CD4-positive, alpha-beta T cell treated with Interferon gamma for 1 hour (primary cell): Measurements from ENCODE around the gene CASTOR1.
"Not testable (repeated sequence)": the region's sequence is repeated elsewhere in the genome, so short reads cannot be mapped to it uniquely, and the experiment has no call there.

Source experiments
- DNase-seq: peaks from one replicate; pipeline ENCODE4 v3.0.0-alpha.2; 2020

The CASTOR1 gene

GRCh38 chr22:30289141-30289979, at the start of gene CASTOR1:
TSS of gene CASTOR1 (minus strand) at chr22:30289505. CDS start at chr22:30289497, 8 bp downstream.
- DNase-seq: peak; percentile 87

- DNase-seq: no peak
Observed at GRCh38 chr22:30338802-30339201, 49.5 kb upstream of the CASTOR1 start.

GRCh38 chr22:30338341-30338740, 49.0 kb upstream of the CASTOR1 start:
- not testable (repeated sequence) for DNase-seq

- no peak for DNase-seq
Observed at GRCh38 chr22:30337461-30337778, 48.1 kb upstream of the CASTOR1 start.

GRCh38 chr22:30336752-30337460, 47.6 kb upstream of the CASTOR1 start:
- DNase-seq: no peak

- no peak for DNase-seq
Observed at GRCh38 chr22:30335236-30335635, 45.9 kb upstream of the CASTOR1 start.

GRCh38 chr22:30334646-30335045, 45.3 kb upstream of the CASTOR1 start:
- no peak for DNase-seq

GRCh38 chr22:30333707-30334087, 44.4 kb upstream of the CASTOR1 start:
- DNase-seq: no peak

- DNase-seq: no peak
Observed at GRCh38 chr22:30332994-30333706, 43.8 kb upstream of the CASTOR1 start.

GRCh38 chr22:30332551-30332950, 43.2 kb upstream of the CASTOR1 start:
- DNase-seq: no peak

GRCh38 chr22:30328466-30329049, 39.3 kb upstream of the CASTOR1 start:
- no peak for DNase-seq

GRCh38 chr22:30327864-30328345, 38.6 kb upstream of the CASTOR1 start:
- DNase-seq: no peak

- DNase-seq: peak; percentile 96
Observed at GRCh38 chr22:30326706-30327362, 37.5 kb upstream of the CASTOR1 start, which contains the start of gene TBC1D10A. TSS of gene TBC1D10A (minus strand) at chr22:30326941. CDS start at chr22:30326881, 60 bp downstream.

GRCh38 chr22:30326255-30326705, 37.0 kb upstream of the CASTOR1 start:
- peak; percentile 6 for DNase-seq

GRCh38 chr22:30325724-30326254, 36.5 kb upstream of the CASTOR1 start:
- DNase-seq: no peak

- DNase-seq: no peak
Observed at GRCh38 chr22:30325065-30325720, 35.9 kb upstream of the CASTOR1 start.

- DNase-seq: peak; percentile 26
Observed at GRCh38 chr22:30324014-30324730, 34.9 kb upstream of the CASTOR1 start.

GRCh38 chr22:30323246-30323645, 33.9 kb upstream of the CASTOR1 start:
- DNase-seq: no peak

GRCh38 chr22:30321461-30321860, 32.2 kb upstream of the CASTOR1 start:
- DNase-seq: no peak

GRCh38 chr22:30320021-30320556, 30.8 kb upstream of the CASTOR1 start:
- no peak for DNase-seq
